ENCODE results near the gene LPIN3. TPM values are rescaled to one million over a fixed set of nuclear protein-coding genes. Genes with fewer than 3 reads are reported as not detected.

LPIN3 gene
- total and polyA plus RNA-seq, 2 experiments from 2014 or later = 6.1 to 9.7 TPM

DNA sequence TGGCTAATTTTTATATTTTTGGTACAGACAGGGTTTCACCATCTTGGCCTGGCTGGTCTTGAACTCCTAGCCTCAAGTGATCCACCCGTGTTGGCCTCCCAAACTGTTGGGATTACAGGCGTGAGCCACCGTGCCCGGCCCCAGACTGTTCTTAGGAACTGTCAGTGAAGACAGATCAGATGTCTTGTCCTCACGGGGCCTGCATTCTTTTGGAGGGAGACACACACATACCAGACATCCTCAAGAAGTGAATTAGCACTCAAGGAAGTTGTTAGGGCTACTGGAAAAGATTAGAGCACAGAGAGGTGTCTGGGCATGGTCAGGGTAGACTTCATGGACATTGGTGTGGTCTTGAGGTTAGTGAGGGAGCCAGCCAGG, 10.3 kb upstream of the LPIN3 start:
- Histone ChIP-seq H3K36me3 (ENCODE audit: insufficient read depth) (no peaks in the 10 kb centered on the region), H3K27me3 (ENCODE audit: insufficient read depth) (no peaks in the 10 kb centered on the region), H3K4me1 (ENCODE audit: insufficient read depth) (no peaks in the 10 kb centered on the region), H3F3A (replicated peaks; ENCODE audit: low read depth) (no peaks in the 10 kb centered on the region), H3K27ac (ENCODE audit: low read depth) (no peak overlapping the region), H3K4me3 (no peak overlapping the region), H3K79me2 (replicated peaks; ENCODE audit: insufficient read depth) (no peaks in the 10 kb centered on the region), H4K20me1 (replicated peaks; ENCODE audit: insufficient read depth) (no peaks in the 10 kb centered on the region), H3K9me2 (ENCODE audit: insufficient read depth) (no peaks in the 10 kb centered on the region), H3K4me2 (no peak overlapping the region), H2AFZ (no peak overlapping the region)
- no peaks in the 10 kb centered on the region for H3K9me3 Mint-ChIP-seq
- H3K27ac Mint-ChIP-seq = no peak overlapping the region
- ATAC-seq (no peak), DNase-seq (ENCODE audit: low spot score) (no peak)
- no peaks in the 10 kb centered on the region; the same call in 2 of the 3 replicates for H3K4me1 Mint-ChIP-seq
- TF ChIP-seq, protein P1, sequence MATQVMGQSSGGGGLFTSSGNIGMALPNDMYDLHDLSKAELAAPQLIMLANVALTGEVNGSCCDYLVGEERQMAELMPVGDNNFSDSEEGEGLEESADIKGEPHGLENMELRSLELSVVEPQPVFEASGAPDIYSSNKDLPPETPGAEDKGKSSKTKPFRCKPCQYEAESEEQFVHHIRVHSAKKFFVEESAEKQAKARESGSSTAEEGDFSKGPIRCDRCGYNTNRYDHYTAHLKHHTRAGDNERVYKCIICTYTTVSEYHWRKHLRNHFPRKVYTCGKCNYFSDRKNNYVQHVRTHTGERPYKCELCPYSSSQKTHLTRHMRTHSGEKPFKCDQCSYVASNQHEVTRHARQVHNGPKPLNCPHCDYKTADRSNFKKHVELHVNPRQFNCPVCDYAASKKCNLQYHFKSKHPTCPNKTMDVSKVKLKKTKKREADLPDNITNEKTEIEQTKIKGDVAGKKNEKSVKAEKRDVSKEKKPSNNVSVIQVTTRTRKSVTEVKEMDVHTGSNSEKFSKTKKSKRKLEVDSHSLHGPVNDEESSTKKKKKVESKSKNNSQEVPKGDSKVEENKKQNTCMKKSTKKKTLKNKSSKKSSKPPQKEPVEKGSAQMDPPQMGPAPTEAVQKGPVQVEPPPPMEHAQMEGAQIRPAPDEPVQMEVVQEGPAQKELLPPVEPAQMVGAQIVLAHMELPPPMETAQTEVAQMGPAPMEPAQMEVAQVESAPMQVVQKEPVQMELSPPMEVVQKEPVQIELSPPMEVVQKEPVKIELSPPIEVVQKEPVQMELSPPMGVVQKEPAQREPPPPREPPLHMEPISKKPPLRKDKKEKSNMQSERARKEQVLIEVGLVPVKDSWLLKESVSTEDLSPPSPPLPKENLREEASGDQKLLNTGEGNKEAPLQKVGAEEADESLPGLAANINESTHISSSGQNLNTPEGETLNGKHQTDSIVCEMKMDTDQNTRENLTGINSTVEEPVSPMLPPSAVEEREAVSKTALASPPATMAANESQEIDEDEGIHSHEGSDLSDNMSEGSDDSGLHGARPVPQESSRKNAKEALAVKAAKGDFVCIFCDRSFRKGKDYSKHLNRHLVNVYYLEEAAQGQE (IDR thresholded peaks at IDR 0.05; ENCODE audit: unreplicated experiment) = no peak
- TF ChIP-seq ZNF114 (CRISPR knock-in tag; IDR thresholded peaks at IDR 0.05) = no peak
- no peak for TF ChIP-seq NANOG (IDR thresholded peaks at IDR 0.05; ENCODE audit: borderline replicate concordance)
- no peak for TF ChIP-seq JUNB (IDR thresholded peaks at IDR 0.05; ENCODE audit: unreplicated experiment)
- no peak for TF ChIP-seq POLR2AphosphoS5 (IDR thresholded peaks at IDR 0.05; ENCODE audit: low read depth)
- TF ChIP-seq, protein P2, sequence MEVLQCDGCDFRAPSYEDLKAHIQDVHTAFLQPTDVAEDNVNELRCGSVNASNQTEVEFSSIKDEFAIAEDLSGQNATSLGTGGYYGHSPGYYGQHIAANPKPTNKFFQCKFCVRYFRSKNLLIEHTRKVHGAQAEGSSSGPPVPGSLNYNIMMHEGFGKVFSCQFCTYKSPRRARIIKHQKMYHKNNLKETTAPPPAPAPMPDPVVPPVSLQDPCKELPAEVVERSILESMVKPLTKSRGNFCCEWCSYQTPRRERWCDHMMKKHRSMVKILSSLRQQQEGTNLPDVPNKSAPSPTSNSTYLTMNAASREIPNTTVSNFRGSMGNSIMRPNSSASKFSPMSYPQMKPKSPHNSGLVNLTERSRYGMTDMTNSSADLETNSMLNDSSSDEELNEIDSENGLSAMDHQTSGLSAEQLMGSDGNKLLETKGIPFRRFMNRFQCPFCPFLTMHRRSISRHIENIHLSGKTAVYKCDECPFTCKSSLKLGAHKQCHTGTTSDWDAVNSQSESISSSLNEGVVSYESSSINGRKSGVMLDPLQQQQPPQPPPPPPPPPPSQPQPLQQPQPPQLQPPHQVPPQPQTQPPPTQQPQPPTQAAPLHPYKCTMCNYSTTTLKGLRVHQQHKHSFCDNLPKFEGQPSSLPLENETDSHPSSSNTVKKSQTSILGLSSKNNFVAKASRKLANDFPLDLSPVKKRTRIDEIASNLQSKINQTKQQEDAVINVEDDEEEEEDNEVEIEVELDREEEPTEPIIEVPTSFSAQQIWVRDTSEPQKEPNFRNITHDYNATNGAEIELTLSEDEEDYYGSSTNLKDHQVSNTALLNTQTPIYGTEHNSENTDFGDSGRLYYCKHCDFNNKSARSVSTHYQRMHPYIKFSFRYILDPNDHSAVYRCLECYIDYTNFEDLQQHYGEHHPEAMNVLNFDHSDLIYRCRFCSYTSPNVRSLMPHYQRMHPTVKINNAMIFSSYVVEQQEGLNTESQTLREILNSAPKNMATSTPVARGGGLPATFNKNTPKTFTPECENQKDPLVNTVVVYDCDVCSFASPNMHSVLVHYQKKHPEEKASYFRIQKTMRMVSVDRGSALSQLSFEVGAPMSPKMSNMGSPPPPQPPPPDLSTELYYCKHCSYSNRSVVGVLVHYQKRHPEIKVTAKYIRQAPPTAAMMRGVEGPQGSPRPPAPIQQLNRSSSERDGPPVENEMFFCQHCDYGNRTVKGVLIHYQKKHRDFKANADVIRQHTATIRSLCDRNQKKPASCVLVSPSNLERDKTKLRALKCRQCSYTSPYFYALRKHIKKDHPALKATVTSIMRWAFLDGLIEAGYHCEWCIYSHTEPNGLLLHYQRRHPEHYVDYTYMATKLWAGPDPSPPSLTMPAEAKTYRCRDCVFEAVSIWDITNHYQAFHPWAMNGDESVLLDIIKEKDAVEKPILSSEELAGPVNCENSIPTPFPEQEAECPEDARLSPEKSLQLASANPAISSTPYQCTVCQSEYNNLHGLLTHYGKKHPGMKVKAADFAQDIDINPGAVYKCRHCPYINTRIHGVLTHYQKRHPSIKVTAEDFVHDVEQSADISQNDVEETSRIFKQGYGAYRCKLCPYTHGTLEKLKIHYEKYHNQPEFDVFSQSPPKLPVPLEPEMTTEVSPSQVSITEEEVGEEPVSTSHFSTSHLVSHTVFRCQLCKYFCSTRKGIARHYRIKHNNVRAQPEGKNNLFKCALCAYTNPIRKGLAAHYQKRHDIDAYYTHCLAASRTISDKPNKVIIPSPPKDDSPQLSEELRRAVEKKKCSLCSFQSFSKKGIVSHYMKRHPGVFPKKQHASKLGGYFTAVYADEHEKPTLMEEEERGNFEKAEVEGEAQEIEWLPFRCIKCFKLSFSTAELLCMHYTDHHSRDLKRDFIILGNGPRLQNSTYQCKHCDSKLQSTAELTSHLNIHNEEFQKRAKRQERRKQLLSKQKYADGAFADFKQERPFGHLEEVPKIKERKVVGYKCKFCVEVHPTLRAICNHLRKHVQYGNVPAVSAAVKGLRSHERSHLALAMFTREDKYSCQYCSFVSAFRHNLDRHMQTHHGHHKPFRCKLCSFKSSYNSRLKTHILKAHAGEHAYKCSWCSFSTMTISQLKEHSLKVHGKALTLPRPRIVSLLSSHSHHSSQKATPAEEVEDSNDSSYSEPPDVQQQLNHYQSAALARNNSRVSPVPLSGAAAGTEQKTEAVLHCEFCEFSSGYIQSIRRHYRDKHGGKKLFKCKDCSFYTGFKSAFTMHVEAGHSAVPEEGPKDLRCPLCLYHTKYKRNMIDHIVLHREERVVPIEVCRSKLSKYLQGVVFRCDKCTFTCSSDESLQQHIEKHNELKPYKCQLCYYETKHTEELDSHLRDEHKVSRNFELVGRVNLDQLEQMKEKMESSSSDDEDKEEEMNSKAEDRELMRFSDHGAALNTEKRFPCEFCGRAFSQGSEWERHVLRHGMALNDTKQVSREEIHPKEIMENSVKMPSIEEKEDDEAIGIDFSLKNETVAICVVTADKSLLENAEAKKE (CRISPR knock-in tag; IDR thresholded peaks at IDR 0.05) = no peak
- no peak for TF ChIP-seq EZH2phosphoT487 (IDR thresholded peaks at IDR 0.05; ENCODE audit: unreplicated experiment)
- TF ChIP-seq EZH2 (IDR thresholded peaks at IDR 0.05; ENCODE audit: low read depth, unreplicated experiment) = no peak
- TF ChIP-seq, protein P3, sequence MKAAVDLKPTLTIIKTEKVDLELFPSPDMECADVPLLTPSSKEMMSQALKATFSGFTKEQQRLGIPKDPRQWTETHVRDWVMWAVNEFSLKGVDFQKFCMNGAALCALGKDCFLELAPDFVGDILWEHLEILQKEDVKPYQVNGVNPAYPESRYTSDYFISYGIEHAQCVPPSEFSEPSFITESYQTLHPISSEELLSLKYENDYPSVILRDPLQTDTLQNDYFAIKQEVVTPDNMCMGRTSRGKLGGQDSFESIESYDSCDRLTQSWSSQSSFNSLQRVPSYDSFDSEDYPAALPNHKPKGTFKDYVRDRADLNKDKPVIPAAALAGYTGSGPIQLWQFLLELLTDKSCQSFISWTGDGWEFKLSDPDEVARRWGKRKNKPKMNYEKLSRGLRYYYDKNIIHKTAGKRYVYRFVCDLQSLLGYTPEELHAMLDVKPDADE (IDR thresholded peaks at IDR 0.05) = no peak
- TF ChIP-seq, protein P4, sequence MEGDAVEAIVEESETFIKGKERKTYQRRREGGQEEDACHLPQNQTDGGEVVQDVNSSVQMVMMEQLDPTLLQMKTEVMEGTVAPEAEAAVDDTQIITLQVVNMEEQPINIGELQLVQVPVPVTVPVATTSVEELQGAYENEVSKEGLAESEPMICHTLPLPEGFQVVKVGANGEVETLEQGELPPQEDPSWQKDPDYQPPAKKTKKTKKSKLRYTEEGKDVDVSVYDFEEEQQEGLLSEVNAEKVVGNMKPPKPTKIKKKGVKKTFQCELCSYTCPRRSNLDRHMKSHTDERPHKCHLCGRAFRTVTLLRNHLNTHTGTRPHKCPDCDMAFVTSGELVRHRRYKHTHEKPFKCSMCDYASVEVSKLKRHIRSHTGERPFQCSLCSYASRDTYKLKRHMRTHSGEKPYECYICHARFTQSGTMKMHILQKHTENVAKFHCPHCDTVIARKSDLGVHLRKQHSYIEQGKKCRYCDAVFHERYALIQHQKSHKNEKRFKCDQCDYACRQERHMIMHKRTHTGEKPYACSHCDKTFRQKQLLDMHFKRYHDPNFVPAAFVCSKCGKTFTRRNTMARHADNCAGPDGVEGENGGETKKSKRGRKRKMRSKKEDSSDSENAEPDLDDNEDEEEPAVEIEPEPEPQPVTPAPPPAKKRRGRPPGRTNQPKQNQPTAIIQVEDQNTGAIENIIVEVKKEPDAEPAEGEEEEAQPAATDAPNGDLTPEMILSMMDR (conservative IDR thresholded peaks at IDR 0.05; ENCODE audit: low read depth in 2 of 2) = no peak
- TF ChIP-seq STAT1 (IDR thresholded peaks at IDR 0.05; ENCODE audit: unreplicated experiment) = no peak
- TF ChIP-seq CREB1 (CRISPR knock-in tag; IDR thresholded peaks at IDR 0.05; ENCODE audit: low read depth) = no peak
- H3K4me3 Mint-ChIP-seq = no peak overlapping the region
- peaks cover 2% of the 10 kb centered on the region for H3K27me3 Mint-ChIP-seq (ENCODE audit: insufficient read depth, low read depth, poor library complexity)
- no peaks in the 10 kb centered on the region for H3K36me3 Mint-ChIP-seq (ENCODE audit: low read depth)
